CD4-positive, alpha-beta T cell treated with Interleukin-1 beta for 1 hour (primary cell): Measurements from ENCODE around the gene FOXL1.

ENCODE experiments used
- DNase-seq, 2 donors: peaks; one replicate each; pipeline ENCODE4 v3.0.0-alpha.2; 2020 to 2022

FOXL1 gene

GRCh38 chr16:86568677-86569623, 9.4 kb upstream of the FOXL1 start:
- DNase-seq, result no peak

GRCh38 chr16:86569701-86570447, 8.5 kb upstream of the FOXL1 start:
- no peak for DNase-seq

- DNase-seq, result no peak
Measured at GRCh38 chr16:86570558-86571529, 7.5 kb upstream of the FOXL1 start.

GRCh38 chr16:86571530-86571915, 6.8 kb upstream of the FOXL1 start:
- DNase-seq, result no peak

- DNase-seq, result no peak
Measured at GRCh38 chr16:86572041-86572521, 6.3 kb upstream of the FOXL1 start.

- no peak for DNase-seq
Measured at GRCh38 chr16:86572606-86573005, 5.7 kb upstream of the FOXL1 start.

GRCh38 chr16:86573215-86573614, 5.1 kb upstream of the FOXL1 start:
- no peak for DNase-seq

- DNase-seq, result no peak
Measured at GRCh38 chr16:86573646-86574508, 4.5 kb upstream of the FOXL1 start.

- DNase-seq, result no peak
Measured at GRCh38 chr16:86574646-86575045, 3.7 kb upstream of the FOXL1 start.

GRCh38 chr16:86575095-86575685, 3.2 kb upstream of the FOXL1 start:
- no peak for DNase-seq

GRCh38 chr16:86575754-86576557, 2.4 kb upstream of the FOXL1 start:
- DNase-seq, result peak; percentile 25 to 35

- DNase-seq, result no peak
Measured at GRCh38 chr16:86576591-86577313, 1.6 kb upstream of the FOXL1 start.

GRCh38 chr16:86577314-86577971, 906 bp upstream of the FOXL1 start:
- no peak for DNase-seq

GRCh38 chr16:86578611-86579267, 390 bp downstream of the FOXL1 start:
- no peak for DNase-seq

GRCh38 chr16:86579268-86580062, 1.1 kb downstream of the FOXL1 start:
- no peak for DNase-seq

GRCh38 chr16:86580063-86580790, 1.9 kb downstream of the FOXL1 start:
- no peak for DNase-seq

GRCh38 chr16:86580791-86581170, 2.4 kb downstream of the FOXL1 start:
- DNase-seq, result no peak
